GM19193 (cell line): ENCODE data around the gene GOLGA8A.
A peak's percentile ranks its signal among the peaks of the same experiment; 100 is the strongest.

Experiments used
- POLR2A ChIP-seq: IDR thresholded peaks from 4 replicates; pipeline ENCODE4 v1.6.1; 2011; ENCODE audit not compliant: insufficient read depth, insufficient read length; ENCODE audit errors: extremely low read depth

Gene GOLGA8A

DNA sequence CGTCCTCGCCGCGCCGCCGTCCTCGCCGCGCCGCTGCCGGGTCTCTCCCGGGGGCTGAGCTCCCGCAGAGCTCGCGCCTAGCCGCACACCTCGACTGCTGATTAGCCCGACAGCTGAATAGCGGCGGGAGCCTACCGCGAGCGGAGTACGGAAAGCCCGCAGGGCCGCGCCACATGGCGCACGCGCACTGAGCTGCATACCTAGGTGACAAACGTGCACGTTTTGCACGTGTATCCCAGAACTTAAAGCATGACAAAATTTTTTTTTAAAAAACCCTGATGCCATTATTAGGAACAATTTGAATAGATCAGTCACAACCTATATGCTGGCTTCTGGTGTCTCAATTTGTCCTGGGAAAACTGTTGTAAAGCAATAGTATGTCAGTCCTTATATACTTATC, at the start of gene GOLGA8A:
GOLGA8A (minus strand) TSS at position 122 of the 400 bp plus-strand sequence. CDS start 48,117 bp downstream, outside the sequence.
- peak; percentile 57 for TF ChIP-seq POLR2A

DNA sequence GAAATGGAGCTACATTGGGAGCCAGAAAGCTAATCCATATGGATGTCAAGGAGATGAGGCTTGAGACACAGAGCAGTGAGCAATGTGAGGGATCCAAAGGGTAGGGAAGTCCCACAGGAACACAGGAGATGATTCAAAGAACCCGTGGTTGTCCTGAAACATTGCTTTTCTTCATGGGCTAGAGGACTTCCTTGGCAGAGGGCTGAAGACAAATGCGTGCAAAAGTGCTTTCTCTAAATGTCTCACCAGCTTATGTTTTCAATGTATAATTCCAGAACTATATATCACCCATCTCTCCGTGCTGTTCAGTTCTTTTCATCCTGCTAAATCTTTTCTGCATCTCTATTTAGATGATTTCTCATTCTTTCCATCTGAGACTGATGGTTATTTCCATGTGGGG, 46.0 kb upstream of the GOLGA8A start:
- TF ChIP-seq POLR2A, result no peak

GRCh38 chr15:34481370-34481769, 43.8 kb upstream of the GOLGA8A start:
- no peak for TF ChIP-seq POLR2A

- no peak for TF ChIP-seq POLR2A
Measured at GRCh38 chr15:34473840-34474239, 36.2 kb upstream of the GOLGA8A start.

DNA sequence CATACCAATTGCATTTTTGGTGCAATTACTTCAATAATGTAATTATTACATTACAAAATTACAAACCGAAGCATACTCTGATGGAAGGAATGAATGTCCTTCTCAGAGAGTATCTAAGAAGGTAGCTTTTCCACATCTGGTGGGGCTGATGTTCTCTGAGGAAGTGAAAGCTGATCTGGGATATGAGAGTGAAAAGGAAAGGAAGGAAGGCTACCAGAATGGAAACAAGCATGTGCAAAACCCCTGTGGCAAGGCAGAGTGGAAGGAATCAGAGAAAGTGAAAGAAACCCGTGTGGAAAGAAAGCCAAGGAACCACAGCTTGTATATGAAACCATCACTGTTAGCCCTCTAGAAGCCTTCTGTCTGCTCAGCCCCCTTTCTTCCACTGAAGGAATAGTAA, 35.3 kb upstream of the GOLGA8A start:
- TF ChIP-seq POLR2A, result no peak

GRCh38 chr15:34470892-34471291, 33.3 kb upstream of the GOLGA8A start:
- TF ChIP-seq POLR2A, result no peak

DNA sequence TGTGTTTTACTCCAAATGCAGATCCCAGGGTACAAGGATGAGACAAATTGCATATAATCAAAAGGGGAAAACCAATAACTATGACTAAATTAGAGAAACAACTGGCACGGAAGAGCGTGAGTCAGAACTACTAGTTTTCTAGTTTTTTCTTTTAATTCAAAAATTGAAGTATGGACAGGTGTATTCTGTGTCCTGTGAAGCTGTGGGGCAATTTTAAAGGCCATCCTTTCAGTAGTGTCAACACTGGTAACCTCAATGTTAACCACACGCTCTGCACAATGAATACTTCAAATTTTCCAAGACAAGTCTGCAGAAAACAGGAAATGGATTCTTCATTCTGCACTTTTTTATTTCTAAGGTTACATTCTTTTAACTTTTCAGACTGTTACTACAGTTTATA, 32.5 kb upstream of the GOLGA8A start:
- no peak for TF ChIP-seq POLR2A

DNA sequence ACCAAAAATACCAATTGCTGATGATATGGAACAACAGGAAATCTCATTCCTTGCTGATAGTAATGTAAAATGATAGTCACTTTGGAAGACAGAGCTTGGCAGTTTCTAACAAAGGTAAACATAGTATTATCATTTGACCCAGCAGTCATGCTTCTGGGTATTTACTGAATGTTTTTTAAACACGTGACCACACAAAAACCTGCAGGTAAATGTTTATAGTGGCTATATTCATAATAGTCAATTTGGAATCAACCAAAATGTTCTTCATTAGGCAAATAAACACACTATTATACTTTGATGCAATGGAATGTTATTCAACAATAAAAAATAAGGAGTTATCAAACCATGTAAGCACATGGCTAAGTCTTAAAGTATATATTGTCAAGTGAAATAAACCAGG, 24.1 kb upstream of the GOLGA8A start:
- no peak for TF ChIP-seq POLR2A

- TF ChIP-seq POLR2A, result no peak
Measured at GRCh38 chr15:34460451-34460850, 22.8 kb upstream of the GOLGA8A start.

- no peak for TF ChIP-seq POLR2A
Measured at GRCh38 chr15:34456658-34457057, 19.1 kb upstream of the GOLGA8A start.

- no peak for TF ChIP-seq POLR2A
Measured at GRCh38 chr15:34442891-34443290, 5.3 kb upstream of the GOLGA8A start.

- TF ChIP-seq POLR2A, result no peak
Measured at GRCh38 chr15:34439878-34440277, 2.3 kb upstream of the GOLGA8A start.

DNA sequence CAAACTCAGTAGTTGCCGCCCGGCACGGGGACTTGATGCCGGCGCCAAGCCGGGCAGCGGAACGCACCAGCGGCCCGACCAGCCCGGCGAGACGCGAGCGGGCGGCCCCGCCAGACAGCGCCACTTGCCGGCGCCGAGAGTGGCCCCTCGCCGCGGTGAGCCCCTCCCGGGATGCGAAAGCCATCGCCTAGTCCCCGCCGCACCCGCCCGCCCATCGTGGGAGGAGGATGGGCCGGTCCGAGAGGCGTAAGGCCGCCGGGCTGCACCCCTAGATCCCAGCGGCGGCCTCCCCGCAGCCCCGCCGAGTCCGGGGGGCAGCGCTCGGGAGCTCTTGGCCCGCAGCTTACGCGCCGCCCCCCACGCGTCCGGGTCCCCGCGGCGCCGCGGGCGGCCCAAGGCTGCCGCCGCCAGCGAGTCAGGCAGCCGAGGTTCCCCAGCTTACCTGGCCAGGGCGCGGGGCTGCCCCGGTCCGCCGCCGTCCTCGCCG, 609 bp downstream of the GOLGA8A start:
- TF ChIP-seq POLR2A, result no peak

DNA sequence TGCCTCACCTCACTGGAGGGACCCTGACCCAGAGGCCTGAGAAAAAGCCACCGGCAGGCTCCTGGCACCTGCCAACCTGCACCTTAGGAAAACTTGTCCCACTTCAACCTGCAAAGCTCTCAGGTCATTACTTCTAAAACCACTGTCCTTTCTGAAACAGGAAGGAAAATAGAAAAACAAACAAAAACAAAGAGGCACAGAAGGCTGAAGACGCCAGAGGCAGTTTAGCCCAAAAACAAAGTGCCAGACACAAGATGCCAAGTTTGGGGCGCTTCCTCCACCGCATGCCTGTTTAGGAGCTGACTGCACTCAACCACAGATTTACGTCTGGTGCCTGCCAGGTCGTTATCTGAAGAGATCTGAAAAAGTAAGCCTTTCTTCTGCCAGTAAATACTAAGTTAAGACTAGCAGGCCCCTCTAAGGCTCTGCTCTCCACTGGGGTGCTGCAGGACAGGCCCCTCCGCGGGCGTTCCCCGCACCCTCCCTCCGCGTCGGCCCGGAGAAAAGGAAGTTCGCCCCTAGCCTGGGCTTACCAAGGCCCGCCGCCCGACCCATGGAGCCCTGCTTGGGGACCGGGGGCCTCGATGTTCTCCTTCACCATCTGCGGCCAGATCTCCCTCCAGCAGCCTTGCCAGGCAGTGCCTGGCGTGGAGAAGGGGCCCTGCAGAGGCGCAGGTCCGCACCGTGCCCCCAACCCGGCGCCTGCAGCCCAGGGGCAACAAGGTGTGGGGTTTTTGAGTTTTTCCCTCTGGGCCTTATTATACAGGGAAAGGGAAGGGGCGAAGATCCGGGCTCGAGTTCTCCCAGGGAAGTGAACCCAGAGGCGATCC, 1.3 kb downstream of the GOLGA8A start:
- no peak for TF ChIP-seq POLR2A

- TF ChIP-seq POLR2A, result no peak
Measured at GRCh38 chr15:34435658-34436057, 1.9 kb downstream of the GOLGA8A start.

GRCh38 chr15:34434627-34435305, 2.8 kb downstream of the GOLGA8A start:
- no peak for TF ChIP-seq POLR2A
